ENCODE data around the gene PCNX3. TPM values are rescaled to one million over a fixed set of nuclear protein-coding genes. Genes with fewer than 3 reads are reported as not detected.
A peak's percentile ranks its signal among the peaks of the same experiment; 100 is the strongest.

Gene PCNX3
- total and polyA plus RNA-seq, 2 of the 13 experiments (the other 11 are each of a cell fraction or from before 2014, with no cell fraction given) = 16.2 to 23.0 TPM

- peak; percentile 94; the same call in 1 of the 2 replicates for TF ChIP-seq CHD4 (IDR thresholded peaks at IDR 0.05; ENCODE audit: borderline replicate concordance, low read length)
- no peak for TF ChIP-seq ZNF710 (CRISPR knock-in tag; IDR thresholded peaks at IDR 0.05; ENCODE audit: borderline replicate concordance)
- TF ChIP-seq ZBTB7A (CRISPR knock-in tag; IDR thresholded peaks at IDR 0.05) = 0 out of 2 replicates have a peak, but pooled peaks have one; percentile 41
- 0 out of 2 replicates have a peak, but pooled peaks have one; percentile 16 for TF ChIP-seq MAZ (IDR thresholded peaks at IDR 0.05; ENCODE audit: borderline replicate concordance, low read depth, low read length)
- TF ChIP-seq MAZ (CRISPR knock-in tag; IDR thresholded peaks at IDR 0.05; ENCODE audit: low read depth) = peak; percentile 78; the same call in 1 of the 2 replicates
- 0 out of 2 replicates have a peak, but pooled peaks have one; percentile 62 for TF ChIP-seq SPEN (CRISPR knock-in tag; IDR thresholded peaks at IDR 0.05; ENCODE audit: low read depth)
- peak; percentile 70; the same call in 1 of the 2 replicates for TF ChIP-seq HNRNPL (IDR thresholded peaks at IDR 0.05; ENCODE audit: low read depth, low read length)
- TF ChIP-seq NONO (IDR thresholded peaks at IDR 0.05) = no peak
- TF ChIP-seq NONO (CRISPR knock-in tag; conservative IDR thresholded peaks at IDR 0.05) = 0 out of 2 replicates have a peak, but pooled peaks have one; percentile 18
- TF ChIP-seq AKAP8 (CRISPR knock-in tag; IDR thresholded peaks at IDR 0.05) = peak; percentile 46; the same call in 1 of the 2 replicates
- TF ChIP-seq BATF2 (CRISPR knock-in tag; IDR thresholded peaks at IDR 0.05) = no peak
- TF ChIP-seq SIX4 (CRISPR knock-in tag; IDR thresholded peaks at IDR 0.05) = no peak
- peak; percentile 27; the same call in 1 of the 2 replicates for TF ChIP-seq SAP130 (CRISPR knock-in tag; IDR thresholded peaks at IDR 0.05; ENCODE audit: low read depth)
- peak; percentile 24; the same call in 1 of the 2 replicates for TF ChIP-seq GABPB1 (CRISPR knock-in tag; IDR thresholded peaks at IDR 0.05)
- peak; percentile 53 for TF ChIP-seq ZBTB14 (CRISPR knock-in tag; IDR thresholded peaks at IDR 0.05)
- TF ChIP-seq KLF6 (CRISPR knock-in tag; IDR thresholded peaks at IDR 0.05) = 0 out of 2 replicates have a peak, but pooled peaks have one; percentile 10
- TF ChIP-seq NCOA5 (CRISPR knock-in tag; IDR thresholded peaks at IDR 0.05) = no peak
- peak; percentile 65; the same call in 1 of the 2 replicates for TF ChIP-seq SAFB2 (CRISPR knock-in tag; IDR thresholded peaks at IDR 0.05; ENCODE audit: borderline replicate concordance, low read depth)
- peak; percentile 89 for TF ChIP-seq AGO1 (IDR thresholded peaks at IDR 0.05; ENCODE audit: low read depth, low read length, poor library complexity, severe bottlenecking)
- peak; percentile 38; the same call in 1 of the 3 replicates for TF ChIP-seq MXI1 (IDR thresholded peaks at IDR 0.05; ENCODE audit: borderline replicate concordance, low read depth, low read length)
- TF ChIP-seq ZNF83 (CRISPR knock-in tag; IDR thresholded peaks at IDR 0.05; ENCODE audit: borderline replicate concordance) = no peak
- no peak for TF ChIP-seq ZNF275 (CRISPR knock-in tag; IDR thresholded peaks at IDR 0.05; ENCODE audit: borderline replicate concordance)
- no peak for TF ChIP-seq ZNF441 (CRISPR knock-in tag; IDR thresholded peaks at IDR 0.05; ENCODE audit: borderline replicate concordance)
- TF ChIP-seq KDM2A (CRISPR knock-in tag; IDR thresholded peaks at IDR 0.05; ENCODE audit: borderline replicate concordance, low read depth) = peak; percentile 66
- no peak for TF ChIP-seq ZNF605 (CRISPR knock-in tag; IDR thresholded peaks at IDR 0.05)
- TF ChIP-seq KDM1A (CRISPR knock-in tag; IDR thresholded peaks at IDR 0.05) = 0 out of 2 replicates have a peak, but pooled peaks have one; percentile 9
Observed at GRCh38 chr11:65575568-65576231, 39.9 kb upstream of the PCNX3 start, which contains the start of gene EHBP1L1 (continued).
